GM23338 (cell line): ENCODE measurements around the gene BRICD5. TPM values are rescaled to one million over a fixed set of nuclear protein-coding genes. Genes with fewer than 3 reads are reported as not detected.

ENCODE experiments used
- ATAC-seq: fragments of 200-7000 bp; cut with Tn5 transposase; 3 replicates; pipeline ENCODE4 v1.9.1; 2020
- DNase-seq: peaks from one replicate; pipeline ENCODE4 v3.0.0-alpha.2; 2015; ENCODE audit warnings: low spot score
- H2AFZ ChIP-seq: fragments of 200-600 bp; sonication (generic); 2 replicates; pipeline ENCODE4 v1.8.0; 2016; ENCODE audit warnings: antibody characterized with exemption, mild to moderate bottlenecking, moderate library complexity
- H3F3A ChIP-seq: fragments of 200-600 bp; sonication (generic); replicated peaks from 2 replicates; pipeline ENCODE4 v1.8.0; 2017; ENCODE audit warnings: antibody characterized with exemption, mixed run types, low read depth
- H3K27ac ChIP-seq: fragments of 200-600 bp; sonication (generic); 2 replicates; pipeline ENCODE4 v1.6.1; 2016; ENCODE audit warnings: low read depth
- H3K27me3 ChIP-seq: fragments of 200-600 bp; sonication (generic); 2 replicates; pipeline ENCODE4 v1.8.0; 2016; ENCODE audit warnings: mild to moderate bottlenecking, mixed run types, moderate library complexity; ENCODE audit not compliant: insufficient read depth
- H3K36me3 ChIP-seq: fragments of 200-600 bp; sonication (generic); 2 replicates; pipeline ENCODE4 v1.8.0; 2016; ENCODE audit warnings: mild to moderate bottlenecking; ENCODE audit not compliant: insufficient read depth
- H3K4me1 ChIP-seq: fragments of 200-600 bp; sonication (generic); 2 replicates; pipeline ENCODE4 v1.8.0; 2016; ENCODE audit warnings: mild to moderate bottlenecking, moderate library complexity; ENCODE audit not compliant: insufficient read depth
- H3K4me2 ChIP-seq: fragments of 200-600 bp; sonication (generic); 2 replicates; pipeline ENCODE4 v1.7.1; 2017; ENCODE audit warnings: mixed run types
- H3K4me3 ChIP-seq: fragments of 200-600 bp; sonication (generic); 2 replicates; pipeline ENCODE4 v1.6.1; 2016; ENCODE audit warnings: mixed run types
- H3K79me2 ChIP-seq: fragments of 200-600 bp; sonication (generic); replicated peaks from 2 replicates; pipeline ENCODE4 v1.8.0; 2017; ENCODE audit warnings: mild to moderate bottlenecking; ENCODE audit not compliant: insufficient read depth
- H3K9me2 ChIP-seq: fragments of 200-600 bp; sonication (generic); 2 replicates; pipeline ENCODE4 v1.8.0; 2017; ENCODE audit not compliant: insufficient read depth
- H4K20me1 ChIP-seq: fragments of 200-600 bp; sonication (generic); replicated peaks from 2 replicates; pipeline ENCODE4 v1.8.0; 2017; ENCODE audit warnings: mild to moderate bottlenecking; ENCODE audit not compliant: insufficient read depth
- H3K27ac Mint-ChIP-seq: 2 replicates; pipeline ENCODE4 v1.8.0; 2020; ENCODE audit warnings: inconsistent platforms, mild to moderate bottlenecking, moderate library complexity, mixed read lengths
- H3K27me3 Mint-ChIP-seq: 3 replicates; pipeline ENCODE4 v1.8.0; 2022; ENCODE audit warnings: low read depth, mild to moderate bottlenecking, moderate library complexity, mixed read lengths, inconsistent platforms; ENCODE audit not compliant: insufficient read depth, poor library complexity
- H3K36me3 Mint-ChIP-seq: 3 replicates; pipeline ENCODE4 v1.8.0; 2021; ENCODE audit warnings: low read depth, mild to moderate bottlenecking, inconsistent platforms, moderate library complexity, mixed read lengths
- H3K4me1 Mint-ChIP-seq: 3 replicates; pipeline ENCODE4 v1.8.0; 2020; ENCODE audit warnings: mild to moderate bottlenecking, inconsistent platforms, mixed read lengths
- H3K4me3 Mint-ChIP-seq: 3 replicates; pipeline ENCODE4 v1.8.0; 2021; ENCODE audit warnings: moderate library complexity, mild to moderate bottlenecking, inconsistent platforms, mixed read lengths
- H3K9me3 Mint-ChIP-seq: 3 replicates; pipeline ENCODE4 v1.8.0; 2020; ENCODE audit warnings: moderate library complexity, mild to moderate bottlenecking, inconsistent platforms, mixed read lengths
- CREB1 ChIP-seq: fragments of 250-450 bp; sonication (Bioruptor Pico); IDR thresholded peaks from 2 replicates; pipeline ENCODE4 v1.5.0; 2020; ENCODE audit warnings: low read depth, mild to moderate bottlenecking, moderate library complexity
- EZH2phosphoT487 ChIP-seq: fragments of 200-600 bp; sonication (generic); IDR thresholded peaks from one replicate; pipeline ENCODE4 v1.8.1; 2018; ENCODE audit warnings: antibody characterized with exemption; ENCODE audit not compliant: unreplicated experiment
- JUNB ChIP-seq: IDR thresholded peaks from one replicate; pipeline ENCODE4 v1.6.1; 2016; ENCODE audit warnings: antibody characterized with exemption; ENCODE audit not compliant: unreplicated experiment
- NANOG ChIP-seq: IDR thresholded peaks from 2 replicates; pipeline ENCODE4 v1.6.1; 2016; ENCODE audit warnings: antibody characterized with exemption, borderline replicate concordance
- POLR2AphosphoS5 ChIP-seq: IDR thresholded peaks from 2 replicates; pipeline ENCODE4 v1.6.1; 2016; ENCODE audit warnings: antibody characterized with exemption, low read depth
- ZNF331 ChIP-seq: fragments of 250-450 bp; sonication (Bioruptor Pico); IDR thresholded peaks from 2 replicates; pipeline ENCODE4 v1.5.0; 2020; ENCODE audit warnings: low read depth, mild to moderate bottlenecking, moderate library complexity
- polyA plus RNA-seq: library from polyadenylated mRNA; unstranded; fragments of >200 nt; fragmentation: Nextera tagmentation; extraction: Ambion mirVana; gene quantifications from 2 replicates; pipeline ENCODE4 v1.2.1, GENCODE V29; 2016
- total RNA-seq: library from RNA; depleted of rRNA; stranded (reverse); fragments of >200 nt; shearing (Covaris generic); gene quantifications from 2 replicates; pipeline ENCODE4 v1.2.3, GENCODE V29; 2014
- TF ChIP-seq, protein P1 (sequence below): fragments of 250-450 bp; sonication (Bioruptor Pico); IDR thresholded peaks from 2 replicates; pipeline ENCODE4 v1.5.0; 2020; ENCODE audit warnings: mild to moderate bottlenecking, moderate library complexity
- TF ChIP-seq, protein P2 (sequence below): IDR thresholded peaks from one replicate; pipeline ENCODE4 v1.6.1; 2018; ENCODE audit warnings: antibody characterized with exemption; ENCODE audit not compliant: unreplicated experiment
- TF ChIP-seq, protein P3 (sequence below), 2 experiments: fragments of 200-600 bp in 1 of 2; sonication (generic) in 1 of 2; conservative IDR thresholded peaks; 2 replicates each; pipeline versions ENCODE4 v1.5.1 to v1.6.1; 2016 to 2017; ENCODE audit warnings: antibody characterized with exemption in 2 of 2, low read depth in 2 of 2, mild to moderate bottlenecking in 2 of 2, moderate library complexity in 1 of 2

BRICD5 gene
- total and polyA plus RNA-seq, 2 experiments from 2014 or later, result 5.3 to 6.3 TPM

DNA sequence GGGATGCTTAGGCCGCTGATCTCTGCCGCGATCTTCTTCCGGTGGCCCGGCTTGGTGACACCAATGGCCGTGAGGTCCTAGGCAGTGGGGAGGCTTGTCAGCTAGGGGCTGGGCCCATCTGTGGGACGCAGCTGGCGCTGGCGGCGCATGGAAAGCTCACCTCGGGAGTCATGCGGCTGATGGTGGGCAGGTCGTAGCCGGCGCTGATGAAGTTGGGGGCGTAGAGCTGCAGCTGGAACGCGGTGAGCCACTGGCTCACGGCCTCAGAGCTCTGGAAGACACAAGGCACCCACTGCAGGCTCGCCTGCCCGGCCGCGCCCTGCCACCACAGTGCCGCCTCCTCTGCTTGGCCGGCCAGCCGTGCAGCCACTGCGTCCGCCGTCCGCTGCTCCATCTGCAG is 27.0 kb downstream of the BRICD5 start:
- H3K27ac Mint-ChIP-seq, result no peak overlapping the region
- no peak overlapping the region; the same call in 2 of the 3 replicates for H3K4me3 Mint-ChIP-seq

More for the DNA sequence above, 27.0 kb downstream of the BRICD5 start:
- Histone ChIP-seq H3K9me2 (no peaks in the 10 kb centered on the region), H3K27ac (no peak overlapping the region), H3K36me3 (no peaks in the 10 kb centered on the region), H2AFZ (no peak overlapping the region), H3K79me2 (no peaks in the 10 kb centered on the region), H3F3A (no peaks in the 10 kb centered on the region), H3K4me1 (no peaks in the 10 kb centered on the region), H3K27me3 (no peaks in the 10 kb centered on the region), H3K4me2 (no peak overlapping the region), H3K4me3 (no peak overlapping the region), H4K20me1 (no peaks in the 10 kb centered on the region)
- ATAC-seq (no peak), DNase-seq (no peak)
- no peaks in the 10 kb centered on the region for H3K9me3 Mint-ChIP-seq
- peaks cover 15% of the 10 kb centered on the region for H3K27me3 Mint-ChIP-seq
- H3K4me1 Mint-ChIP-seq, result peaks cover 6% of the 10 kb centered on the region
- TF ChIP-seq ZNF331 (CRISPR knock-in tag) (no peak), CREB1 (CRISPR knock-in tag) (no peak), JUNB (no peak), EZH2phosphoT487 (no peak), NANOG (no peak), POLR2AphosphoS5 (no peak)
- TF ChIP-seq, protein P1, sequence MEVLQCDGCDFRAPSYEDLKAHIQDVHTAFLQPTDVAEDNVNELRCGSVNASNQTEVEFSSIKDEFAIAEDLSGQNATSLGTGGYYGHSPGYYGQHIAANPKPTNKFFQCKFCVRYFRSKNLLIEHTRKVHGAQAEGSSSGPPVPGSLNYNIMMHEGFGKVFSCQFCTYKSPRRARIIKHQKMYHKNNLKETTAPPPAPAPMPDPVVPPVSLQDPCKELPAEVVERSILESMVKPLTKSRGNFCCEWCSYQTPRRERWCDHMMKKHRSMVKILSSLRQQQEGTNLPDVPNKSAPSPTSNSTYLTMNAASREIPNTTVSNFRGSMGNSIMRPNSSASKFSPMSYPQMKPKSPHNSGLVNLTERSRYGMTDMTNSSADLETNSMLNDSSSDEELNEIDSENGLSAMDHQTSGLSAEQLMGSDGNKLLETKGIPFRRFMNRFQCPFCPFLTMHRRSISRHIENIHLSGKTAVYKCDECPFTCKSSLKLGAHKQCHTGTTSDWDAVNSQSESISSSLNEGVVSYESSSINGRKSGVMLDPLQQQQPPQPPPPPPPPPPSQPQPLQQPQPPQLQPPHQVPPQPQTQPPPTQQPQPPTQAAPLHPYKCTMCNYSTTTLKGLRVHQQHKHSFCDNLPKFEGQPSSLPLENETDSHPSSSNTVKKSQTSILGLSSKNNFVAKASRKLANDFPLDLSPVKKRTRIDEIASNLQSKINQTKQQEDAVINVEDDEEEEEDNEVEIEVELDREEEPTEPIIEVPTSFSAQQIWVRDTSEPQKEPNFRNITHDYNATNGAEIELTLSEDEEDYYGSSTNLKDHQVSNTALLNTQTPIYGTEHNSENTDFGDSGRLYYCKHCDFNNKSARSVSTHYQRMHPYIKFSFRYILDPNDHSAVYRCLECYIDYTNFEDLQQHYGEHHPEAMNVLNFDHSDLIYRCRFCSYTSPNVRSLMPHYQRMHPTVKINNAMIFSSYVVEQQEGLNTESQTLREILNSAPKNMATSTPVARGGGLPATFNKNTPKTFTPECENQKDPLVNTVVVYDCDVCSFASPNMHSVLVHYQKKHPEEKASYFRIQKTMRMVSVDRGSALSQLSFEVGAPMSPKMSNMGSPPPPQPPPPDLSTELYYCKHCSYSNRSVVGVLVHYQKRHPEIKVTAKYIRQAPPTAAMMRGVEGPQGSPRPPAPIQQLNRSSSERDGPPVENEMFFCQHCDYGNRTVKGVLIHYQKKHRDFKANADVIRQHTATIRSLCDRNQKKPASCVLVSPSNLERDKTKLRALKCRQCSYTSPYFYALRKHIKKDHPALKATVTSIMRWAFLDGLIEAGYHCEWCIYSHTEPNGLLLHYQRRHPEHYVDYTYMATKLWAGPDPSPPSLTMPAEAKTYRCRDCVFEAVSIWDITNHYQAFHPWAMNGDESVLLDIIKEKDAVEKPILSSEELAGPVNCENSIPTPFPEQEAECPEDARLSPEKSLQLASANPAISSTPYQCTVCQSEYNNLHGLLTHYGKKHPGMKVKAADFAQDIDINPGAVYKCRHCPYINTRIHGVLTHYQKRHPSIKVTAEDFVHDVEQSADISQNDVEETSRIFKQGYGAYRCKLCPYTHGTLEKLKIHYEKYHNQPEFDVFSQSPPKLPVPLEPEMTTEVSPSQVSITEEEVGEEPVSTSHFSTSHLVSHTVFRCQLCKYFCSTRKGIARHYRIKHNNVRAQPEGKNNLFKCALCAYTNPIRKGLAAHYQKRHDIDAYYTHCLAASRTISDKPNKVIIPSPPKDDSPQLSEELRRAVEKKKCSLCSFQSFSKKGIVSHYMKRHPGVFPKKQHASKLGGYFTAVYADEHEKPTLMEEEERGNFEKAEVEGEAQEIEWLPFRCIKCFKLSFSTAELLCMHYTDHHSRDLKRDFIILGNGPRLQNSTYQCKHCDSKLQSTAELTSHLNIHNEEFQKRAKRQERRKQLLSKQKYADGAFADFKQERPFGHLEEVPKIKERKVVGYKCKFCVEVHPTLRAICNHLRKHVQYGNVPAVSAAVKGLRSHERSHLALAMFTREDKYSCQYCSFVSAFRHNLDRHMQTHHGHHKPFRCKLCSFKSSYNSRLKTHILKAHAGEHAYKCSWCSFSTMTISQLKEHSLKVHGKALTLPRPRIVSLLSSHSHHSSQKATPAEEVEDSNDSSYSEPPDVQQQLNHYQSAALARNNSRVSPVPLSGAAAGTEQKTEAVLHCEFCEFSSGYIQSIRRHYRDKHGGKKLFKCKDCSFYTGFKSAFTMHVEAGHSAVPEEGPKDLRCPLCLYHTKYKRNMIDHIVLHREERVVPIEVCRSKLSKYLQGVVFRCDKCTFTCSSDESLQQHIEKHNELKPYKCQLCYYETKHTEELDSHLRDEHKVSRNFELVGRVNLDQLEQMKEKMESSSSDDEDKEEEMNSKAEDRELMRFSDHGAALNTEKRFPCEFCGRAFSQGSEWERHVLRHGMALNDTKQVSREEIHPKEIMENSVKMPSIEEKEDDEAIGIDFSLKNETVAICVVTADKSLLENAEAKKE (CRISPR knock-in tag), result no peak
- TF ChIP-seq, protein P2, sequence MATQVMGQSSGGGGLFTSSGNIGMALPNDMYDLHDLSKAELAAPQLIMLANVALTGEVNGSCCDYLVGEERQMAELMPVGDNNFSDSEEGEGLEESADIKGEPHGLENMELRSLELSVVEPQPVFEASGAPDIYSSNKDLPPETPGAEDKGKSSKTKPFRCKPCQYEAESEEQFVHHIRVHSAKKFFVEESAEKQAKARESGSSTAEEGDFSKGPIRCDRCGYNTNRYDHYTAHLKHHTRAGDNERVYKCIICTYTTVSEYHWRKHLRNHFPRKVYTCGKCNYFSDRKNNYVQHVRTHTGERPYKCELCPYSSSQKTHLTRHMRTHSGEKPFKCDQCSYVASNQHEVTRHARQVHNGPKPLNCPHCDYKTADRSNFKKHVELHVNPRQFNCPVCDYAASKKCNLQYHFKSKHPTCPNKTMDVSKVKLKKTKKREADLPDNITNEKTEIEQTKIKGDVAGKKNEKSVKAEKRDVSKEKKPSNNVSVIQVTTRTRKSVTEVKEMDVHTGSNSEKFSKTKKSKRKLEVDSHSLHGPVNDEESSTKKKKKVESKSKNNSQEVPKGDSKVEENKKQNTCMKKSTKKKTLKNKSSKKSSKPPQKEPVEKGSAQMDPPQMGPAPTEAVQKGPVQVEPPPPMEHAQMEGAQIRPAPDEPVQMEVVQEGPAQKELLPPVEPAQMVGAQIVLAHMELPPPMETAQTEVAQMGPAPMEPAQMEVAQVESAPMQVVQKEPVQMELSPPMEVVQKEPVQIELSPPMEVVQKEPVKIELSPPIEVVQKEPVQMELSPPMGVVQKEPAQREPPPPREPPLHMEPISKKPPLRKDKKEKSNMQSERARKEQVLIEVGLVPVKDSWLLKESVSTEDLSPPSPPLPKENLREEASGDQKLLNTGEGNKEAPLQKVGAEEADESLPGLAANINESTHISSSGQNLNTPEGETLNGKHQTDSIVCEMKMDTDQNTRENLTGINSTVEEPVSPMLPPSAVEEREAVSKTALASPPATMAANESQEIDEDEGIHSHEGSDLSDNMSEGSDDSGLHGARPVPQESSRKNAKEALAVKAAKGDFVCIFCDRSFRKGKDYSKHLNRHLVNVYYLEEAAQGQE, result no peak
- TF ChIP-seq, protein P3, sequence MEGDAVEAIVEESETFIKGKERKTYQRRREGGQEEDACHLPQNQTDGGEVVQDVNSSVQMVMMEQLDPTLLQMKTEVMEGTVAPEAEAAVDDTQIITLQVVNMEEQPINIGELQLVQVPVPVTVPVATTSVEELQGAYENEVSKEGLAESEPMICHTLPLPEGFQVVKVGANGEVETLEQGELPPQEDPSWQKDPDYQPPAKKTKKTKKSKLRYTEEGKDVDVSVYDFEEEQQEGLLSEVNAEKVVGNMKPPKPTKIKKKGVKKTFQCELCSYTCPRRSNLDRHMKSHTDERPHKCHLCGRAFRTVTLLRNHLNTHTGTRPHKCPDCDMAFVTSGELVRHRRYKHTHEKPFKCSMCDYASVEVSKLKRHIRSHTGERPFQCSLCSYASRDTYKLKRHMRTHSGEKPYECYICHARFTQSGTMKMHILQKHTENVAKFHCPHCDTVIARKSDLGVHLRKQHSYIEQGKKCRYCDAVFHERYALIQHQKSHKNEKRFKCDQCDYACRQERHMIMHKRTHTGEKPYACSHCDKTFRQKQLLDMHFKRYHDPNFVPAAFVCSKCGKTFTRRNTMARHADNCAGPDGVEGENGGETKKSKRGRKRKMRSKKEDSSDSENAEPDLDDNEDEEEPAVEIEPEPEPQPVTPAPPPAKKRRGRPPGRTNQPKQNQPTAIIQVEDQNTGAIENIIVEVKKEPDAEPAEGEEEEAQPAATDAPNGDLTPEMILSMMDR (conservative IDR thresholded peaks at IDR 0.05; ENCODE audit: low read depth in 2 of 2), result no peak
- H3K36me3 Mint-ChIP-seq, result no peaks in the 10 kb centered on the region; the same call in 2 of the 3 replicates
